ENCODE measurements around the gene JAK3. TPM values are rescaled to one million over a fixed set of nuclear protein-coding genes. Genes with fewer than 3 reads are reported as not detected.

JAK3 gene
- total and polyA plus RNA-seq, 10 of the 15 experiments (the other 5 are each of a cell fraction or from before 2014, with no cell fraction given) = 7.8 to 67.9 (median 33.3) TPM

DNA sequence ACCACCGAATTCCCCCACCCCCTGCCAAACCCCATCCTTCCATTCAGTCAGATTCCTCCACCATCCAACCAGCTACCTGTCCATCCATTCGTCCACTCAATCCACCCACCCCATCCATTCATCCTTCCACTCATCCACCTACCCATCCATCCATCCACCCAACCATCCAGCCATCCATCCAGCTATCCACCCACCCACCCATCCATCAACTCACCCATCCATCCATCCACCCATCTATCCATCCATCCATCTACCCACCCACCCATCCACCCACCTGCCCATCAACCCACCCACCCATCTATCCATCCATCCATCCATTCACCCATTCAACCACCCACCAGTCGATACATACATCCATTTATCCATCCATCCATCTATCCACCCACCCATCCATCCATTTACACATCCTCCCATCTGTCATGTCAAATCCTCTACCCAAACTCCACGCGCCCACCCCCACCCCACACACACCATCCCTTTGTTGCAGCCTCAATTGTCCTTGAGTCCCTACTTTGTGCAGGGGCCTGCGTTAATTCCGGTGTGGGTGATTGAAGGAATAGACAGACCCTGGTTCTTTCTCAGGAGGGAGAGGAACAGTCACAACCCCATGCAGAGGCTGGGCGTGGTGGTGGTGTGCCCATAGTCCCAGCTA, 18.7 kb upstream of the JAK3 start:
- ChIA-PET SMC1A (ENCODE audit: uncharacterized antibody, unreplicated experiment) (interaction anchor here (0.6 to 1.2 kb wide), 2 partner anchors 64 to 66 kb away, joined by 3 to 4 read pairs; partner anchors contain the start of gene CCDC124), RAD21 (ENCODE audit: unreplicated experiment) (interaction anchor here (1.4 kb wide), 1 partner anchor 66 kb away, joined by 3 read pairs; the partner anchor contains the start of gene CCDC124), CTCF (no interaction called here), POLR2A (interaction anchor here (1.9 kb wide), 1 partner anchor 66 kb away, joined by 6 read pairs; the partner anchor contains the start of gene CCDC124)
- intact Hi-C loops (cut with micrococcal nuclease; ENCODE audit: unreplicated experiment) (no loop called here), in situ Hi-C loops (cut with MboI) (loop anchor here (5.0 kb wide), 2 partner anchors 61 to 121 kb away; no protein-coding TSS in a partner anchor)
- peaks cover 10% of the 10 kb centered on the region for H4K20me1 ChIP-seq (ENCODE audit: control insufficient read depth, insufficient read depth)
- WGBS (ENCODE audit: insufficient coverage, insufficient replicate concordance, low lambda C conversion rate, missing lambda C conversion rate) = 54% methylated on average over 7 of the region's 8 CpGs
- H3K9me3 ChIP-seq (replicated peaks; ENCODE audit: control insufficient read depth, insufficient read depth, low read length) = no peaks in the 10 kb centered on the region
- FAIRE-seq (no peak), DNase-seq (ENCODE audit: low read depth, low spot score) (no peak), ATAC-seq (no peak)
- no peak overlapping the region for H3K27ac ChIP-seq (ENCODE audit: control insufficient read depth, insufficient read depth)
- H3K4me3 ChIP-seq = no peak overlapping the region
- no peak overlapping the region for H3K4me2 ChIP-seq (ENCODE audit: control insufficient read depth, insufficient read depth)
- H3K4me1 ChIP-seq (ENCODE audit: control insufficient read depth, insufficient read depth, low read length) = peaks cover 12% of the 10 kb centered on the region
- H3K27me3 ChIP-seq (replicated peaks in 1 of 2; ENCODE audit: control insufficient read depth in 2 of 2, insufficient read depth in 2 of 2, low read length in 1 of 2) = no peaks in the 10 kb centered on the region
- peaks cover 15 to 28% of the 10 kb centered on the region in 2 experiments for H3K36me3 ChIP-seq (ENCODE audit: control insufficient read depth in 2 of 2, insufficient read depth in 2 of 2, low read length in 1 of 2)
- H3K79me2 ChIP-seq (ENCODE audit: control insufficient read depth, insufficient read depth, low read length) = peaks cover 12% of the 10 kb centered on the region
- no peak for TF ChIP-seq YY1 (IDR thresholded peaks at IDR 0.05; ENCODE audit: low read depth, low read length)
- TF ChIP-seq NFIC (IDR thresholded peaks at IDR 0.05; ENCODE audit: low read depth, low read length) = no peak
- peak; percentile 10 for TF ChIP-seq BCL3 (IDR thresholded peaks at IDR 0.05; ENCODE audit: borderline replicate concordance, insufficient read depth, low read depth, low read length, poor library complexity, severe bottlenecking)
- H3K9ac ChIP-seq (ENCODE audit: control insufficient read depth, insufficient read depth, low read length) = no peak overlapping the region
- H2AFZ ChIP-seq (ENCODE audit: control insufficient read depth, low read depth, low read length) = no peak overlapping the region
- no TSS peak for BruUV-seq (replicated peaks)

All from GM12878 (cell line).